ENCODE measurements around the gene PHKA2.
"Not testable (repeated sequence)": the region's sequence is repeated elsewhere in the genome, so short reads cannot be mapped to it uniquely, and the experiment has no call there.

PHKA2 gene, protein sequence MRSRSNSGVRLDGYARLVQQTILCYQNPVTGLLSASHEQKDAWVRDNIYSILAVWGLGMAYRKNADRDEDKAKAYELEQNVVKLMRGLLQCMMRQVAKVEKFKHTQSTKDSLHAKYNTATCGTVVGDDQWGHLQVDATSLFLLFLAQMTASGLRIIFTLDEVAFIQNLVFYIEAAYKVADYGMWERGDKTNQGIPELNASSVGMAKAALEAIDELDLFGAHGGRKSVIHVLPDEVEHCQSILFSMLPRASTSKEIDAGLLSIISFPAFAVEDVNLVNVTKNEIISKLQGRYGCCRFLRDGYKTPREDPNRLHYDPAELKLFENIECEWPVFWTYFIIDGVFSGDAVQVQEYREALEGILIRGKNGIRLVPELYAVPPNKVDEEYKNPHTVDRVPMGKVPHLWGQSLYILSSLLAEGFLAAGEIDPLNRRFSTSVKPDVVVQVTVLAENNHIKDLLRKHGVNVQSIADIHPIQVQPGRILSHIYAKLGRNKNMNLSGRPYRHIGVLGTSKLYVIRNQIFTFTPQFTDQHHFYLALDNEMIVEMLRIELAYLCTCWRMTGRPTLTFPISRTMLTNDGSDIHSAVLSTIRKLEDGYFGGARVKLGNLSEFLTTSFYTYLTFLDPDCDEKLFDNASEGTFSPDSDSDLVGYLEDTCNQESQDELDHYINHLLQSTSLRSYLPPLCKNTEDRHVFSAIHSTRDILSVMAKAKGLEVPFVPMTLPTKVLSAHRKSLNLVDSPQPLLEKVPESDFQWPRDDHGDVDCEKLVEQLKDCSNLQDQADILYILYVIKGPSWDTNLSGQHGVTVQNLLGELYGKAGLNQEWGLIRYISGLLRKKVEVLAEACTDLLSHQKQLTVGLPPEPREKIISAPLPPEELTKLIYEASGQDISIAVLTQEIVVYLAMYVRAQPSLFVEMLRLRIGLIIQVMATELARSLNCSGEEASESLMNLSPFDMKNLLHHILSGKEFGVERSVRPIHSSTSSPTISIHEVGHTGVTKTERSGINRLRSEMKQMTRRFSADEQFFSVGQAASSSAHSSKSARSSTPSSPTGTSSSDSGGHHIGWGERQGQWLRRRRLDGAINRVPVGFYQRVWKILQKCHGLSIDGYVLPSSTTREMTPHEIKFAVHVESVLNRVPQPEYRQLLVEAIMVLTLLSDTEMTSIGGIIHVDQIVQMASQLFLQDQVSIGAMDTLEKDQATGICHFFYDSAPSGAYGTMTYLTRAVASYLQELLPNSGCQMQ

DNA sequence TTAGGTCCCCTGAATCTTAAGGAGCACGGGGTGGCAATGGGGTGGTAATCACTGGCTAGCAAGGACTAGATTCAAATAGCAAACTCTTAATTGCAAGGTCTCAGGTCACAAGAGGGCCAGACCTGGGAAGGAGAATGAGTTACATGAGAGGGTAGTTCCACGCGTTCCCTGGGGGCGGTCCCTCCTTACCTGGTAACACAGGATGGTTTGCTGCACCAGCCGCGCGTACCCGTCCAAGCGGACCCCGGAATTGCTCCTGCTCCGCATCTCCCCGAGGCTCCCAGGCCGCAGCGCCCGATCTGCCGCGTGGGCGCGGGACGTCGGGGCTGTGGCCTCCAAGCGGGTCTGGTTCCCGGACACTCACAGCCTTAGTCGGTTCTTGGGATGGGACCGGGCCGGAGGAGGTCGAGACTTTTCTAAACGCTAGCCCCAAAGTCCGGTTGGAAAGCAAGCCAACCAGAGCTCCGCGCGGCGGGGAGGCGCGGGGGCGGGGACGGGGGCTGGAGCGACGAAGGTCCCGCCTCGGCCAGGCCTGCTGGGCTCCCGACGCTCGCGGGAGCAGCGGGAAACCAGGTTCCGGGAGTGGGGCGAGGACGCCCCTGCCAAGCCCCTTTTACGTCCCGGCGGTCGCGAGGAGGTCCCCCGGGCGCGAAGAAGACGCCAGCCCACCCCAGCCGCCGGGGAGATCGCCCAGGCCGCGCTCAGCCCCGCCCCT, at the start of gene PHKA2:
Gene PHKA2 (minus strand): TSS at position 449 of the 715 bp plus-strand sequence. CDS start 182 bp downstream, at position 267.
- DNase-seq (ENCODE audit: low read depth in 2 of 2), result peak; percentile 0 to 9

DNA sequence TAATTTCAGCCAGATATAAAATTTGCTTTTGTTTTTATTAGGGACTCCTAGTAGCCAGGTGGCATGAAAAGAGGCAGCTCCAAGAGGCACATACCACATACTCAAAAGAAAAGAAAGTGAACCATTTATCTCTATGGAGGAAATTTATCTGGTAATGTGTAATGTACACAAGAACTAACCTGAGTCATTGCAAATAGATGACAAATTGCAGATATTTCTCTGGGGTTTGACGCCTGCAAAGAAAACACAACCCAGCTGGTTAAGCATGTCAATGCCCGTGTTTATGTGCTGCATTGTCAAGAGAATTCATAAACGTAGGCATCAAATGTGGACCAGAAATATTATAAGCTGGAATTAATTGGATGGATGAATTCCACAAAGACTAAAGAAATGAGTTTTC, 46.9 kb upstream of the PHKA2 start:
- no peak for DNase-seq (ENCODE audit: low read depth in 2 of 2)

DNA sequence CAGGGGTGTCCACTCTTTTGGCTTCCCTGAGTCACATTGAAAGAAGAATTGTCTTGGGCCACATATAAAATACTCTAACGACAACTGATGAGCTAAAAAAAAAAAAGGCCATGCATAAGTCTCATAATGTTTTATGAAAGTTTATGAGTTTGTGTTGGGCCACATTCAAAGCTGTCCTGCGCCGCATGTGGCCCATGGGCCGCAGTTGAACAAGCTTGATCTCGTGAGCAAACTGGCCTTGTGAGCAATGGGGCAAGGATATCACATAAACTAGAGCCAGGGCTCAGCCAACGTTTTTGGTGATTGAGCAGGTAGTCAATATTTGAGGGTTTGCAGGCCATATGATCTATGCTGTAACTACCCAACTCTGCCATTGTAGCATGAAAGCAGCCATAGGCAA, 44.6 kb upstream of the PHKA2 start:
- no peak for DNase-seq (ENCODE audit: low read depth in 2 of 2)

DNA sequence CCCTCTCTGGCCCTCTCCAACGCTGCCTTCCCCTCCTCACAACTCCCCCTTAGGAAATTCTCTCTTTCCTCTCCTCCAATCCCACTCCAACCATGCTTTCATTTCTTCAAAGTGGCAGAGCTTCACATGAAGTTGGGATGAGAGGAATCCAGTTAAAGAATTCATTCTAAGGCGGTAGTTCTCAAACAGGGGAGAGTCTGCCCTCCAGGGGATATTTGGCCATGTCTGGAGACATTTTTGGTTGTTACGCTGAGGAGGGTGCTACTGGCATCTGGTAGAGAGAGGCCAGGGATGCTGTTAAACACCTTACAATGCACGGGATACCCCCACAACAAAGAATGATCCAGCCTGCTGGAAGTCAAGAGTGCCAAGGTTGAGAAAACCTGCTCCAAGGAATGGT, 40.5 kb upstream of the PHKA2 start:
- DNase-seq (ENCODE audit: low read depth in 2 of 2), result no peak

DNA sequence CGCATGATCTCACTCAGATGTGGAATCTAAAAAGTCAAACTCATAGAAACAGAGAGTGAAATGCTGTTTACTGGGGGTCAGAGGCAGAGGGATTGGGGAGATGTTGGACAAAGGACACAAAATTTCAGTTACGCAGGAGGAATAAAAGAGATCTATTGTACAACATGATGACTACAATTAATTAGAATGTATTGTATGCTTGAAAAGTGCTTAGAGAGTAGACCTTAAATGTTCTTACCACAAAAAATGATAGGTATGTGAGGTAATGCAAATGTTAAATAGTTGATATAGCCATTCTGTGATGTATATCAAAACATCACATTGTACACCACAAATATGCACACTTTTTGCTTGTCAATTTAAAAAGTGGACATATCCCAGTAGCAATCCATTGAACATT, 36.1 kb upstream of the PHKA2 start:
- no peak for DNase-seq (ENCODE audit: low read depth in 2 of 2)

DNA sequence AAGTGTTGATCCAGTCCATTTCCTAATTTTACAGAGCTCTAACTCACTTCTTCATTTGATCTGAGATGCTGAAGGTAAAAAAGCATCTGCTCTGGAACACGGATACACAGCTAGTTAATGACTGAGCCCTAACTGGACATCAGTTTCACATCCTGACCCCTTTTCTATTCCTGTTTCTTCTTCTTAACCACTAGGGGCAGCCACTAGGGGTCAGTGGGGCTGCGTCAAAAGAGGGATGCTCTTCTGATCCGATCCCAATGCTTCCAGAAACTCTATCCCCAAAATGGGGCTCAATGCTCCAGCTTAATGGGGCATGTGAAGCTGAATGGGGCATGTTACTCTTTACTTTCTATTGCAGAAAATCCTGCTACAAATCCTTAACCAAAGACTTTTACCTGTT, 33.4 kb upstream of the PHKA2 start:
- DNase-seq (ENCODE audit: low read depth in 2 of 2), result no peak

DNA sequence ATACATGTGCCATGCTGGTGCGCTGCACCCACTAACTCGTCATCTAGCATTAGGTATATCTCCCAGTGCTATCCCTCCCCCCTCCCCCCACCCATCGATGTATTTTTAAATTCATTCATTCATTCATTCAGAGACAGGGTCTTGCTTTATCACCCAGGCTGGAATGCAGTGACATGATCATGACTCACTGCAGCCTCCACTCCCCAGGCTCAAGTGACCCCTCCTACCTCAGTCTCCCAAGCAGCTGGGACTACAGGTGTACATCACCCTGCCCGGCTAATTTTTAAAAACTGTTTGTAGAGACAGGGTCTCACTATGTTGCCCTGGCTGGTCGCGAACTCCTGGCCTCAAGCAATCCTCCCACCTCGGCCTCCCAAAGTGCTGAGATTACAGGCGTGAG, 32.7 kb upstream of the PHKA2 start:
- DNase-seq (ENCODE audit: low read depth in 2 of 2), result not testable (repeated sequence)

DNA sequence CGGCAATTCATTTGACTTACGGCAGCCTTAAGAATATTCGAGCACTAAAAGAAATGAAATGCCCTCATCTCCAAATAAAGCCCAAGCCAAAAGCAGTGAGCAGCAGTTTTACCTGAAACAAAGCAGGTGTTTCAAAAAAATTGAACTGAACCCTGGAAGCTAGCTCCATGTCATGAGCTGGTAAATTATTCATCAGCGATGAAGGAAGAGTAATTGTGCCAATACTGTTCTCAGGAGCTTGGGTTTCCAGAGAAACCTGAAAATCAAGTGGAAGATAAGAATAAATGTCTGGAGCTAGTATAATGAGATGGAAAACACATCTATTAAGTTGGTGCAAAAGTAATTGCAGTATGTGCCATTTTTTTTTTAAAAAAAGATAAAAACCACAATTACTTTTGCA, 24.0 kb upstream of the PHKA2 start:
- no peak for DNase-seq (ENCODE audit: low read depth in 2 of 2)

DNA sequence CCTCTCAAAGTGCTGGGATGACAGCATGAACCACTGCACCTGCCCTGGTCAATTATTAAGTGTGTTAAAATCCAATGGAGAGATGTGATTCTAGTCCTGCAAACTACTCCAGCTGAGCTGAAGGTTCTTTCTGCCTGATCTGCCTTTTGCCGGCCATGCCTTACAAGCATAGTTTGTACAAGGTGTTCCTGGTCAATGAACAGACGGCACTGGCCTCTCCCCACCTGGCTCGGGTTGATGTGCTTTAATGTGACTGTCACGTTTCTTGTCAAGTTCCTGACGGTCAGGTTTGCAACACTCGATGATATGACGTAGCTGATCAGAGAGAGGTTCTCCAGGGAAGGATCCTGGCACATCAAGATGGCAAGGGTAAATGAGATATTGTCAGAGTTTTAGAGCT, 23.1 kb upstream of the PHKA2 start:
- no peak for DNase-seq (ENCODE audit: low read depth in 2 of 2)

DNA sequence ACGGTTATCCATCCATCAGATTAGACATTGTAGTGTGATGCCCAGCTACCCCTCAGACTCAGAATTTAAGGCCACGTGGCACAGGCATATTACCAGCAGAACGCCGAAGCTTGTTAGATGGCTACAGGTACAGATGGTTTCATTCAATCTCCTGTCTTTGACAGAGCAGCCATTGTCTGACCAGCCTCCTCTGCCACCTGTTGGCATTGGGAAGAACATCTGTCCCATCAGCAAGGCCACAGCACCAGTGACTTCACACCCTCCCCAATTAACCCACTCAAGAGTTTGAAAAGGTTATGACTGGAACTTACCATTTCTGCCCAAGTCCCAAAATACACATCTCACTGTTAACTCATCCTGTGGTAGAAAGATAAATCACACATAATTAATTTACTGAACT, 22.0 kb upstream of the PHKA2 start:
- DNase-seq (ENCODE audit: low read depth in 2 of 2), result no peak

DNA sequence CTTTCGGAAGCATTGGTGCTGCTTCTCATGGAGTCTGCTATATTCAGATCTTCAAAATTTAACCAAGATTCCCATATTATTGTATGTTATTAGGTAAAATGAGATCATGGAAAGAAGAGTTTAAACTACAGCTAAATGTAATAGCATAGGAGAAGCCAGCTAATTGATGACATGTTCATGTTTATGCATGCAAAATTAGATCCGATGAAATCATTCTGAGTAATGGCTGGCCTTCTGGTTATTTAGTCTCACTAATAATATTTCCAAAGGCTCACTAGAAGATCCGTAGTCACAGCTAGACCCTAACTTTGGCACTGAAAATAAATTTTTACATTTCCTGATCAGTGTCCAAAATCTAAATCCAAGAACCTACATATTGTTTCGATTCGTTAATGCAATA, 19.8 kb upstream of the PHKA2 start:
- no peak for DNase-seq (ENCODE audit: low read depth in 2 of 2)

DNA sequence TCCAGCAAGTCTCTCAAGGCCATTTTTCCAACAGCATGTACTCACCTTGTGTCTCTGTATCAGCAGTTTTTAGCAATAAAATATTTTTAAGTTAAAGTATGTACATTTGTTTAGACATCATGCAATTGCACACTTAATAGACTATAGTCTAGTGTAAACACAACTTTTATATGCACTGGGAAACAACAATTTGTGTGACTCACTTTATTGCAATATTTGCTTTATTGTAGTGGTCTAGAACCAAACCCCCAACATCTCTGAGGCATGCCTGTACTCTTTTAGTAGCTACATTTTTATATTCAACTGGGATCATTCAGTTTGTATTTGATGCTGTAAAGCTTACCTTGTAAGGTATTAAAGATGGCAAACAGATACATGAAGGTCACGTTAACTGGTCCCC, 14.7 kb upstream of the PHKA2 start:
- no peak for DNase-seq (ENCODE audit: low read depth in 2 of 2)

DNA sequence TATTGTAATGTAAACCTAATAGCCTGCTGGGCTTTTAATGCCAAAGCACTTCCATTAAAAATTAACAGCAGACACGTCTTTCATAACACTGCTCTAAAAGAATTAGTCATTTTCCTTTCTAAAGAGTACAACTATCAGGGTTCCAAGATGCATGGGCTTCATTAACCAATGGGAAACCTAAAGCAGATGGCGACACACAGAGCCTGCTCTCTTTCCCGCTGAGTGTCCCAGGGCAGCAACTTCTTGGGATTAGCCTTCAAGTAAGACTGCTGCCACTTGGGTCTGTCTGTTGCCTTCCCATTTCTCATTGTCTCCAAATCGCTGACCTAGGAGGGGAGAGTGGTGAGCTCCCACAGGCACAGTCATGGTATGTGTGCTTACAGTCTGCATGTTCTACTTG, 14.0 kb upstream of the PHKA2 start:
- DNase-seq (ENCODE audit: low read depth in 2 of 2), result no peak

DNA sequence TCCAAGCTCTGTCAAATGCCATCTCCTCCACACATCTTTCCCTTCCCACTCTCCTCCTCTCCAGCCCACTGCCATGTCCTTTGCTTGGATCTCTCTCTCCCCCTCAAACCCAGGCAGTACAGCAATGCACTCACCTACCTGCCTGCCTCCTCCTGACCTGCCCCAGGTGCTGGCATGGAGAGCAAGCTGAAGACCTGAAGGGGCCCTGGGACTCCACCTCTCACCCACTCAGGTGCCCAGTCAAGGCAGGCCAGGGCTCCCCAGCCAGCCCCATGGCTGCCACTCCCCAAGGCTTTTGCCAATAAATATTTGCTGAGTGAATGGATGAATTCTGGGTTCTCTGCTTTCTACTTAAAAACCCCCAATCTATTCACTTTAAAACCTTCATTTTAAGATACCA, 12.6 kb upstream of the PHKA2 start:
- DNase-seq (ENCODE audit: low read depth in 2 of 2), result no peak

DNA sequence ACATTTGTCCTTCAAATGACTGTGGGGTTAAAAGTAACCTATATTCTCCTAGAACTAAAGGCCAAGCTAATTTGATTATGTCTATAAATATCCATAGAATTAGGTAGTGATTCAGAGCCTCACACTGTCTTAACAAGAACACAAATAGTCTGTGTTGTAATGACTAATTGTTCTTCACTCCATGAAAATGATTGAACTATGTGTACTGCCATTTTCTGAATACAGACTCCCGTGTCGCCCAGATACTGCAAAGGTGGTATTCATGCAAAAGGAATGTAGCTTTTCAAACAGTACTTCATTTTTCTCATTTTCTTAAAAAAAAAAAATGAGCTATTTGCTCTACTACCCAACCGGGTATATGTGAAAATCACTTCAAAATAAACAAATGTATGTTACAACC, 11.3 kb upstream of the PHKA2 start:
- DNase-seq (ENCODE audit: low read depth in 2 of 2), result no peak

DNA sequence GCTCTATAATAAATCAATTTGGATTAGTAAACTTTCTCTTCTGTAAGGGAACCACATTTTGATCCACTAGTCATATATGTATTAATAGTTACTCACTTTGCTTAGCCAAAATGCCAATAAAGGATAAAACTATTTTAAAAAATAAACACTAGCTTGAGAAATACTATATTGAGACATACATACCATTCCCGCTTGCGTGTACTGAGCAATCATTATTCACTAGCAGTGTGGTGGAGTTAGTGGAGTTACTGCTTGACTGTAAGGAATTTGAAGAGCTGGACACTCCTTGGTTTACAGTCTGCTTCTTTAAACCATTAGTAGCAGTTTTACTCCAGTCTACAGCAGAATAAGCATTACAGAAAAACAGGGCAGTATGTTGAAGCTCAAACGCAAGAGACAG, 10.8 kb upstream of the PHKA2 start:
- DNase-seq (ENCODE audit: low read depth in 2 of 2), result no peak

DNA sequence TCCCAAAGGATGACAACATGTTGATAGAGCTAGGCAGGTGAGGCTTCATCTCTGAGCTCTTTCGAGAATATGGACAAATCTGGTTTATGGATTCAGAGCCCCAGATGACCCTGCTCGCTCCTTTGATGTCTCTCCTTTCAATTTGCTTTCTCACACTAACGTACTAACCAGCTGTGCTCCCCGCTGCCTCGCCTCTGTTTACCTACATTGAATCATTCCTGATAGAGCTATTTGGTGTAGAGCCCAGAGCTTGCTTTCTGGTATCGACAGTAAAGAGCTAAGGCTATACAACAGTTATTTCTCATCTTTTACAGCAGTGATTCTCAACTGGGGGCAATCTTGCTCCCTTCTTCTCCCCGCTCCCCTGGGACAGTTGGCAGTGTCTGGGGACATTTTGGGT, 8.9 kb upstream of the PHKA2 start:
- DNase-seq (ENCODE audit: low read depth in 2 of 2), result no peak

DNA sequence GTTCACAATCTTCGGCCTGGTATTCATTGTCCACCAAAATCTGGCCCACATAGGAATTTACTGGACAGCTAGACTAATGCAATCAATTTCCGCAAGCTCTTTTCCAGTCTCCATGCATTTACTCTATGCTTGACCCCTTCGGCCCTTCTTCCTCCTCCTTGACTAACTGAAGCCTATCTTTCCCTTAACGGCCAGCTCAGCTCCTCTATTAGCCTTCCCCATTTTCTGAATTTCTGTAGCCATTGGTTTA, 1.2 kb upstream of the PHKA2 start:
- no peak for DNase-seq (ENCODE audit: low read depth in 2 of 2)

DNA sequence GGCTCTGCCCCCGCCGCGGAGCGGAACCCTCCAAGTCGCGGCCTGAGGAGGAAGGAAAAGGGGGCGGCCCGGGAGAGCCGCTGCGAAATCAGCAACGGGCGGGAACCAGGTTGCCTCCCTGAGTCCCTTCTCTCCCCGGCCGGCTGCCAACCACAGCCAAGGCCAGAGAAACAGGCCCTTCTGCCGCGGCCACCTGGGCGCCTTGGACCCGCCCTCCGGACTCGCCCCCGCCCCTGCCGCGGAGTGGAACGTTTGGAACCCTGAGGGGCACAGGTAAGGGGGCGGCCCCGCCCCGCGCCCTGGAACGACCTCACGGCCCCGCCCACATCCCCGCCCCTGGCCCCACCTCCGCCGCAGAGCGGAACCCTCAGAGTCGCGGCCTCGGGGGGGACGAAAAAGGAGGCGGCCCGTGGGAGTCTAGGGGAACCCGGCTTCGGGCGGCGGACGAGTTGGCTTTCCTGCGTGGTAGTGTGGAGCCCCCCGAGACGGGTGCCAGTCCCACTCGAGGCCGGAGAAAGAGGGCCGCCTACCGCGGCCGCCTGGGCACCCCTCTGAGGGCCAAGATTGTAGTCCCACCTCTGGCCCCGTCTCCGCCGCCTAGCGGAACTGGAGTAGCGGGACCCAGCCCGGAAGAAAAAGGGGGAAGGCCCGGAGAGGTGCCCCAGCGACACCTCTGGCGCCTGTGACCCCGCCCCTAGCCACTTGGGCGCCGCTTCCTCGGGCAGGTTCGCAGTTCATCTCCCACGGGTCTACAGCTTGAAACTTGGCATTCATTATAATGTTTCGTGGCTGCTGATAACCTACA, 669 bp upstream of the PHKA2 start:
- DNase-seq (ENCODE audit: low read depth in 2 of 2), result peak; percentile 68 to 78

DNA sequence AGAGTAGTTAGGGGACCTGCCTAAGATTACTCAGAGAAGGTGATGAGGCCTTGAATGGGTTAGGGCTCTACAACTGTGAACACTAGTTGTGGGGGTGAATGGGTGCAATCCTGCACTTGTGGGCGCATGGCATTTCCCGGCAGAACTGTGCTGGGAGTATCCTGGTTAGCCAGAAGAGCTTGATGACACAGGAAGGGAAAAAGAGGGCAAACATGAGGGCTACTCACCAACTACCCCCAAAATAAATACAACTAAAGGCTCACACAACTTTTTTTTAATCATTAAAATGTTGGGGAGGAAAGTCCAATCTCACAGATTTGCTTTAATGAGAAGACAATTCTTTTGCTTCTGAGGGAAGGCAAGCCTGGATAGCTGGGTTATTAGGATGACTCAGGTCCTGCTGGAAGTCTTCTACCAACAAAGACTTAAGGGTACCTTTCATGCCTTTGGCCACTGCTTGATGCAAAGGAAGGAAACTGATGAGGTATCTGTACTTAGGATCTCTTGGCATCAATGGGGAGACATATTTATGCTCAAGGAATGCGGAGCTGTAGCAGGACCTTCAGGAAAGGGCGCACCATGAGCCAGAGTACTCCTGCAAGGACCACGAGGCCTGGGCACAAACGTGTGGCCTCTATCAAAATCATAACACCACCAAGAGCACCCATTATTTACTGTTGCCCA, 2.6 kb downstream of the PHKA2 start:
- no peak for DNase-seq (ENCODE audit: low read depth in 2 of 2)

DNA sequence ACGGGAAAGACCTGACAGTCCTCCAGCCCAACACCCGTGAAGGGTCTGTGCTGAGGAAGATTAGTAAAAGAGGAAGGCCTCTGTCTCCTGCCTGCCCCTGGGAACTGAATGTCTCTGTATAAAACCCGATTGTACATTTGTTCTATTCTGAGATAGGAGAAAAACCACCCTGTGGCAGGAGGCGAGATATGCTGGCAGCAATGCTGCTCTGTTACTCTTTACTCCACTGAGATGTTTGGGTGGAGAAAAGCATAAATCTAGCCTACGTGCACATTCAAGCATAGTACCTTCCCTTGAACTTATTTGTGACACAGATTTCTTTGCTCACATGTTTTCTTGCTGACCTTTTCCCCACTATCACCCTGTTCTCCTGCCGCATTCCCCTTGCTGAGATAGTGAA, 3.7 kb downstream of the PHKA2 start:
- not testable (repeated sequence) for DNase-seq (ENCODE audit: low read depth in 2 of 2)

Data from stimulated activated CD8-positive, alpha-beta memory T cell treated with anti-CD3 and anti-CD28 coated beads, Interleukin-2, amount 100 ng/mL, for 1 hour (primary cell).